Activated CD8-positive, alpha-beta memory T cell treated with anti-CD3 and anti-CD28 coated beads for 36 hours (primary cell): ENCODE measurements around the gene MST1R. TPM values are rescaled to one million over a fixed set of nuclear protein-coding genes. Genes with fewer than 3 reads are reported as not detected.

Experiments used
- CTCF ChIA-PET: fragments of 350-600 bp; sonication (Branson Sonifier 250); formaldehyde crosslinking; loops from one replicate; lab custom pipeline; 2021; ENCODE audit warnings: antibody characterized with exemption; lab: Charles Lee
- POLR2A ChIA-PET: fragments of 350-600 bp; sonication (Branson Sonifier 250); formaldehyde crosslinking; loops from one replicate; lab custom pipeline; 2021; ENCODE audit warnings: antibody characterized with exemption; lab: Charles Lee
- total RNA-seq, 2 experiments: library from RNA; stranded (reverse); gene quantifications; one replicate each; pipeline ENCODE4 v1.2.3, GENCODE V29; 2021

MST1R gene
- total RNA-seq, 2 experiments from 2014 or later = 0.80 to 0.99 TPM

DNA sequence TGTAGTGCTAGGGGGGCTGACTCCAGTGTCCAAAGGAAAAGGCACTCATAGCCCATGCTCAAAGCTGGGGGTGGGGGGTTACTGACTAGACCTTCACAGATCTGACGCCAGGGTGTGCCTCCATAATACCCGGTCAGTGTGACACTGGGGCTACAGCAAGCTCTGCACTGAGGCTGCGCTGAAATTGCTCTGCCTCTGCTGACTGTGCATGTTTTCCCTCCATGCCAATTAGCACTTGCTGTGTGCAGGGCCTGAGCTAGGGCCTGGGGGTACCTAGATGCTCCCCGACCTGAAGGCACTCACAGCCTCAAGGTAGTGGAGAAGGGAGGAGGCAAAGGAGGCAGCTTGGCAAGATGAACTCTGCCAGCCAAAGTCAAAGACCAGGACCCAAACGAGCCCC is 39.2 kb downstream of the MST1R start:
- CTCF ChIA-PET = interaction anchor here (0.7 kb wide), 1 partner anchor 28 kb away, joined by 4 read pairs; no protein-coding TSS in a partner anchor
- POLR2A ChIA-PET = no interaction called here

- ChIA-PET CTCF (no interaction called here), POLR2A (no interaction called here)
These were observed 43.9 kb downstream of the MST1R start for GRCh38 chr3:49859576-49860305.

DNA sequence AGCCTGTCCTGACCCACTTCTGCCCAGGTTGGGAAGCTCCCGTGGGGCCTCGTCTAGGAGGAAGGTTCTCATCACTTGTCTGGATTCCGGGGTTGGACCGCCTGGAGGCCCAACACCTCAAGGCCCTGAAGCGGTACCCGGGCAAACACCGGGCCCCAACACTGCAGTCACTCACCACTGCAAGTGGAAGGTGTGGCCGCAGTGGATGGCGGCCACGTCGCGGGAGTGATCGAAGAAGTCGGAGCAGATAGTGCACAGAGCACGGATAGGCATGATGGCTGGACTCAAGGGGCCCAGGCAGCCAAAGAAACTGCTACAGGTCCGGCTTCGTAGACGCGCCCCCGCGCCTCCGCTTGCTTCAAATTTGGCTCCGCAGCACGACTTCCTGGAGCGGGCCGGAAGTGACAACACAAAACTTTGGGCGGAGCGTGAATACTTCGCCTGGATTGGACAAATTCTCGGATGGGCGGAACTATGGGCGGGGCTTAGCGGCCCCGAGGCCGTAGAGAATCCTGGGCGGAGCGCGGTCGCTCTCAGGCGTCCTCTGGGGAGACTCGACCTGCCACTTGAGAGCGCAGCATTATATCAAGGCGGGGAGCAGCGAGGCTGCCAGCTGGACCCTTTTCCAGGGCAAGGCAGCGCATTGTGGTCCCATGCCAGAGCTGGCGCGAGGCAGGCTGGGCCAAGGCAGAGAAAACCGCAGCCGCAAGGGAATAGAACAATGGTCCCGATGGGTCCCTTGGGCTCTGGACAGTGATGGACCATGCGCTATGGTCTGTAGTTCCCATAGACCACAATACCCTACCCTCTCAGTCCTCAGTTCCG is 47.3 kb downstream of the MST1R start, which contains the start of gene TRAIP:
TSS of gene TRAIP (minus strand) at position 384 of the 825 bp plus-strand sequence. CDS start at position 273, 111 bp downstream.
- ChIA-PET CTCF (interaction anchor here (0.8 to 1.8 kb wide), 5 partner anchors 9 to 73 kb away, joined by 3 to 5 read pairs (median 3); partner anchors contain the start of gene MON1A), POLR2A (interaction anchor here (0.6 kb wide), 1 partner anchor 53 kb away, joined by 3 read pairs; the partner anchor contains the start of gene INKA1)

GRCh38 chr3:49855662-49856061 is 48.0 kb downstream of the MST1R start:
- ChIA-PET POLR2A (no interaction called here), CTCF (interaction anchor here (1.0 to 1.8 kb wide), 3 partner anchors 17 to 74 kb away, joined by 3 to 5 read pairs (median 5); partner anchors contain the start of gene MON1A)

DNA sequence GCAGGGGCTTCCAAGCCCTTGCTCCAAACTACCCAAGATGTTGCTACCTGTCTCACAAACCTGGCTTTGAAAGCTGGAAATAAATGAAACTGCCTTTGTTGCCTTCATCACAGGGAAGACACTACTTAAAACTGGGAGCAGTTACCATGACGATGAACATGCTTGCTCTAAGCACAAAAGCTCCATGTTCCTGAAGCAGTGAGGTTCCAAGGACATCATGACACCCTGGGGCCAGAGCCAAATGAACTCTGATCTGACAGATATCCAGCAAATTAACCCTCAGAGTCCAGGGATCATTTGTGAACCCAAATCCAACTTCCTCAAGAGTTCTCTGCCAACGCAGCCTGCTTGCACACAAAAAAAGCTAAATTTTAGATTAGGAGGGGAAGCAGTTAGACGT is 58.0 kb downstream of the MST1R start:
- POLR2A ChIA-PET = no interaction called here
- CTCF ChIA-PET = interaction anchor here (2.0 kb wide), 1 partner anchor 43 kb away, joined by 9 read pairs; the partner anchor contains the start of gene INKA1

GRCh38 chr3:49844464-49845183 is 59.0 kb downstream of the MST1R start:
- ChIA-PET POLR2A (no interaction called here), CTCF (interaction anchor here (1.0 to 2.0 kb wide), 2 partner anchors 42 to 44 kb away, joined by 4 to 9 read pairs; partner anchors contain the start of gene INKA1)

DNA sequence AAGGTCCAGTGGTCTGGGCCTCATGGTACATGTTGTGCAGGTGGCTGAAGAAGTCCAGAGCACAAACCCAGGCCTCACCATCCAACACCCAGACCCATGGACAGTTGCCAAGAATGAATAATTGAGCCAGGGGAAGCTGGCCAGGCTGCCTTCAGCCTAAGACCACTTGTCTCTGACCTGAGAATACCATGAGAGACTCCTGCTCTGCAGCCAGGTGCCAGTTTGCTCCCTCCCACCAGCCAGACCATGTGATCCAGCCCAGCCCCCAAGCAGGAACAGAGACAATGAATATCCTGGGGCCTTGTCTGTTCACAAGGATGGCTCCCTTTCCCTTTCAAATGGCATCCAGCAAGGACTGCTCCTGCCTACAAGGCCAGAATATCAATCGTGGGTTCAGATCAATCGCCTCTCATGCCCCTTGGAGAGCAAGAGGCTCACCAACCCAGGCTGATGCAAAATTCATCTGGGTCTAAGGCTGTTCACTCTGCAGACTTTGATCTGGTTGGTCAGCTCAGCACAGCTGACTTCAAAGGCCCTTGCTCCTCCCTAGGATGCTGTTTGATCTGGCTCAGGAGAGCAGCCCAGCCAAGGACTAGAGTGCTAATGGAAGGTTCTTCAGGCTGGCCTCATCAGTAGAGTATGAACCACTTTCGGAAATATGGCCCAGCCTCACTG is 60.7 kb downstream of the MST1R start:
- ChIA-PET CTCF (interaction anchor here (1.0 kb wide), 1 partner anchor 18 kb away, joined by 3 read pairs; no protein-coding TSS in a partner anchor), POLR2A (no interaction called here)

DNA sequence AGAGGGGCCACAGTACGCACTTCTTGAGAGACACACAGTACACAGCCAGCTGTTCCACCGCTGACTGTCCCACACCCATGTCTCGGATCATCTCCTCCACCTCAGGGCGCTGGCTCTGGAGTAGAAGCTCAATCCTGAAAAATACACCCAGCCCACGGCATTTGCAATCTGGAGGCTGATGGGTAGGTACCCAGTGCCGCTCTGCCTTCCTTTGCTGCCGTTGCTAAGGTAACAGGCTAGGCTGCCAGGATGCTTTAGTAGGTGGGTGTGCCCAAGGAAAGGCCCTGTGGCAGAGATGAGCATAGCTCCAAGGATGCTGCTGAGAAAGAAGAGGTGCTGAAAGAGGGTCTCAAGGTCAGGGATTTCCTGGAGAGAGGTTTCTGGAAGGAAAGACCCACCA is 61.9 kb downstream of the MST1R start:
- CTCF ChIA-PET = interaction anchor here (1.0 to 5.4 kb wide), 4 partner anchors 17 to 62 kb away, joined by 3 to 60 read pairs (median 4); partner anchors contain the start of genes INKA1, IP6K1 and MST1R
- POLR2A ChIA-PET = no interaction called here

DNA sequence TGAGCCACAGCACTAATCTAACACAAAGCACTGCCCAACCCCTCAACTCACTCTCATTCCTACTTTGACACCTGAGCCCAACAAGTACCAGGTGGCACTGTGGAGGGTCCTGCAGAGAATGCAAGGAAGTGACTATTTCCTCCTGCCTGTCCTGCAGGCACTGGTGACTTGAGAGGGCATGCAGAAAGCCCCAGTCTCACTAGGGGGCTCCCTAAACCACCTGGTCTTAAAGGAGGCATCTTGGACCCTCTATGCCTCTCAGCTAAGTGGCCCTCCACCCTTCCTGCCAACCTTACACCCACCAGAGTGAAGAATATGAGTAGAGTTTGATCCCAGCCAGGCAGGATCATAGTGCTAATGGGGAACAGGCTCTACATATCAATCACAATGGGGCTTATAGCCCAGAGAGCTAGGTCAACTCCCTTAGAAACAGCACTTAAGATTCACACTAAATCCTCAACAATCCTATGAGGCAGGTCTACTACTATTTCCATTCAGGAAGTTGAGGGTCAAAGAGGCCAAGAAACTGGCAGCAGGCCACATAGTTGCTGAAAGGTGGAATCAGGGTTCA is 62.5 kb downstream of the MST1R start:
- CTCF ChIA-PET = interaction anchor here (1.0 to 5.4 kb wide), 4 partner anchors 39 to 302 kb away, joined by 3 to 60 read pairs (median 4); partner anchors contain the start of genes INKA1, IP6K1 and MST1R
- POLR2A ChIA-PET = no interaction called here

- ChIA-PET POLR2A (no interaction called here), CTCF (interaction anchor here (1.0 to 5.4 kb wide), 4 partner anchors 11 to 301 kb away, joined by 3 to 60 read pairs (median 5); partner anchors contain the start of gene INKA1)
These were observed 63.3 kb downstream of the MST1R start for GRCh38 chr3:49840388-49840787.

- POLR2A ChIA-PET = interaction anchor here (0.6 to 2.1 kb wide), 3 partner anchors 34 to 58 kb away, joined by 3 to 8 read pairs (median 6); partner anchors contain the start of gene INKA1
These were observed 64.4 kb downstream of the MST1R start for GRCh38 chr3:49839193-49839809.

More at GRCh38 chr3:49839193-49839809, 64.4 kb downstream of the MST1R start:
- CTCF ChIA-PET = interaction anchor here (0.7 to 5.4 kb wide), 28 partner anchors 9 to 1235 kb away, joined by 3 to 60 read pairs (median 4); partner anchors contain the start of genes AMIGO3, CDHR4, INKA1 and IP6K1

Other genes with a start within 250 kb of the MST1R start
- 100 to 1,000 TPM; 186 to 189 TPM for gene APEH, start 229.5 kb downstream of the MST1R start, total RNA-seq
- 1 to 10 TPM; 4.1 to 4.2 TPM for gene MST1, start 214.4 kb downstream of the MST1R start, total RNA-seq
- gene RNF123, start 214.3 kb downstream of the MST1R start, total RNA-seq = 10 to 100 TPM; 30.5 to 32.2 TPM
- under 1 TPM in 1 of 2 experiments, not detected in 1; 0.30 TPM for gene AMIGO3, start 184.2 kb downstream of the MST1R start, total RNA-seq
- 10 to 100 TPM; 50.7 to 51.8 TPM for gene GMPPB, start 179.9 kb downstream of the MST1R start, total RNA-seq
- 10 to 100 TPM; 38.5 to 40.5 TPM for gene IP6K1, start 117.3 kb downstream of the MST1R start, total RNA-seq
- gene CDHR4, start 104.0 kb downstream of the MST1R start, total RNA-seq = not detected
- 1 to 10 TPM; 1.5 to 2.1 TPM for gene INKA1, start 100.6 kb downstream of the MST1R start, total RNA-seq
- 10 to 100 TPM; 41.9 to 42.2 TPM for gene UBA7, start 89.9 kb downstream of the MST1R start, total RNA-seq
- 10 to 100 TPM; 22.5 to 23.5 TPM for gene TRAIP, start 47.3 kb downstream of the MST1R start, total RNA-seq
- 1 to 10 TPM in 1 of 2 experiments, under 1 TPM in 1; 0.96 to 1.8 TPM for gene CAMKV, start 34.0 kb downstream of the MST1R start, total RNA-seq
- gene MON1A, start 25.9 kb upstream of the MST1R start, total RNA-seq = 10 to 100 TPM; 15.5 to 18.0 TPM
- gene RBM6, start 36.3 kb upstream of the MST1R start, total RNA-seq = 10 to 100 TPM; 68.1 to 68.4 TPM
- gene RBM5, start 185.0 kb upstream of the MST1R start, total RNA-seq = 100 to 1,000 TPM; 101 to 108 TPM